Measurements from ENCODE around the gene THRA. TPM values are rescaled to one million over a fixed set of nuclear protein-coding genes. Genes with fewer than 3 reads are reported as not detected.

The THRA gene
- total RNA-seq, 1 donor from 2014 or later: 5.4 TPM

GRCh38 chr17:40122136-40122998 lies 59.6 kb downstream of the THRA start:
- no peak for DNase-seq (ENCODE audit: low read depth)
- H3K4me3 ChIP-seq (ENCODE audit: low read depth, low read length): peak overlapping the region; percentile 74
- TF ChIP-seq CTCF (conservative IDR thresholded peaks at IDR 0.05; ENCODE audit: low read depth, low read length): no peak

GRCh38 chr17:40122999-40123810 lies 60.4 kb downstream of the THRA start:
- peak; percentile 7 for TF ChIP-seq CTCF (conservative IDR thresholded peaks at IDR 0.05; ENCODE audit: low read depth, low read length)
- no peak for DNase-seq (ENCODE audit: low read depth)
- H3K4me3 ChIP-seq (ENCODE audit: low read depth, low read length): peak overlapping the region; percentile 74

- TF ChIP-seq CTCF (conservative IDR thresholded peaks at IDR 0.05; ENCODE audit: low read depth, low read length): no peak
- H3K4me3 ChIP-seq (ENCODE audit: low read depth, low read length): peak overlapping the region; percentile 74
- no peak for DNase-seq (ENCODE audit: low read depth)
Measured at GRCh38 chr17:40123811-40124114, 61.0 kb downstream of the THRA start.

GRCh38 chr17:40124279-40125141 lies 61.7 kb downstream of the THRA start:
- H3K4me3 ChIP-seq (ENCODE audit: low read depth, low read length): peak overlapping the region; percentile 74
- no peak for DNase-seq (ENCODE audit: low read depth)
- no peak for TF ChIP-seq CTCF (conservative IDR thresholded peaks at IDR 0.05; ENCODE audit: low read depth, low read length)

- DNase-seq (ENCODE audit: low read depth): no peak
- TF ChIP-seq CTCF (conservative IDR thresholded peaks at IDR 0.05; ENCODE audit: low read depth, low read length): no peak
- no peak overlapping the region for H3K4me3 ChIP-seq (ENCODE audit: low read depth, low read length)
Measured at GRCh38 chr17:40129498-40129897, 66.7 kb downstream of the THRA start.

- no peak for TF ChIP-seq CTCF (conservative IDR thresholded peaks at IDR 0.05; ENCODE audit: low read depth, low read length)
- DNase-seq (ENCODE audit: low read depth): peak; percentile 42
- H3K4me3 ChIP-seq (ENCODE audit: low read depth, low read length): no peak overlapping the region
Measured at GRCh38 chr17:40130352-40131042, 67.7 kb downstream of the THRA start.
